Body of pancreas (tissue), 4 donors: ENCODE results near the gene AMH. TPM values are rescaled to one million over a fixed set of nuclear protein-coding genes. Genes with fewer than 3 reads are reported as not detected.

Experiments used
- ATAC-seq: fragments of 150-250 bp; one replicate; pipeline ENCODE4 v1.9.1; 2016
- DNase-seq, 4 donors: peaks; one replicate each; pipeline ENCODE4 v3.0.0-alpha.2; 2019
- H3K27ac ChIP-seq, 4 donors: fragments of 200-600 bp; sonication (generic); 1 replicate in 3 of 4; 2 replicates in 1 of 4; pipeline versions ENCODE4 v1.5.1 to v1.6.1; 2016 to 2019; ENCODE audit warnings: mild to moderate bottlenecking in 1 of 4, mixed read lengths in 1 of 4, moderate library complexity in 1 of 4
- H3K27me3 ChIP-seq, 2 donors: fragments of 200-600 bp; sonication (generic); one replicate each; pipeline ENCODE4 v1.6.0; 2016; ENCODE audit warnings: mild to moderate bottlenecking in 1 of 2
- H3K36me3 ChIP-seq, 2 donors: fragments of 200-600 bp; sonication (generic); replicated peaks in 1 of 2; 2 replicates each; pipeline ENCODE4 v1.5.1; 2016; ENCODE audit warnings: low read depth in 2 of 2; ENCODE audit not compliant: insufficient read depth in 1 of 2
- H3K4me1 ChIP-seq: fragments of 200-600 bp; sonication (generic); one replicate; pipeline ENCODE4 v1.6.0; 2016
- H3K4me3 ChIP-seq, 2 donors: fragments of 200-600 bp; sonication (generic); 1 replicate in 1 of 2; 2 replicates in 1 of 2; pipeline ENCODE4 v1.5.1; 2016 to 2019
- H3K9me3 ChIP-seq, 3 donors: fragments of 200-600 bp; sonication (generic); 1 replicate in 2 of 3; 2 replicates in 1 of 3; pipeline ENCODE4 v1.5.1; 2016
- POLR2A ChIP-seq, 3 donors: fragments of 450-650 bp; IDR thresholded peaks; one replicate each; pipeline ENCODE4 v1.6.1; 2016; ENCODE audit warnings: antibody characterized with exemption in 3 of 3, mild to moderate bottlenecking in 2 of 3
- WGBS, 2 donors: methylation state at CpG; one replicate each; pipeline ENCODE4 v1.1.5; 2017; 5-methylcytosine and 5-hydroxymethylcytosine counted together
- intact Hi-C: fragments of 100-400 bp; cut with DNase I; formaldehyde crosslinking; loops from one replicate; pipeline ENCODE4 v1.15.1; 2023
- total RNA-seq, 2 donors: library from RNA; depleted of rRNA; stranded (reverse); fragments of >200 nt; gene quantifications; one replicate each; pipeline ENCODE4 v1.1.0, GENCODE V29; 2016
- TF ChIP-seq, protein P1 (sequence below), 7 experiments: fragments of 450-650 bp in 4 of 7; fragments of 200-600 bp in 3 of 7; sonication (generic) in 3 of 7; IDR thresholded peaks; one replicate each; pipeline ENCODE4 v1.5.1; 2016 to 2019; ENCODE audit warnings: antibody characterized with exemption in 7 of 7

AMH gene
- total RNA-seq, 2 donors from 2014 or later = 0.99 to 11.7 TPM

GRCh38 chr19:2214251-2214650, 34.9 kb upstream of the AMH start:
- H3K9me3 ChIP-seq = no peaks in the 10 kb centered on the region
- no peak overlapping the region for H3K27ac ChIP-seq
- H3K4me1 ChIP-seq = no peaks in the 10 kb centered on the region
- no peak for TF ChIP-seq POLR2A (IDR thresholded peaks at IDR 0.05)
- TF ChIP-seq, protein P1, sequence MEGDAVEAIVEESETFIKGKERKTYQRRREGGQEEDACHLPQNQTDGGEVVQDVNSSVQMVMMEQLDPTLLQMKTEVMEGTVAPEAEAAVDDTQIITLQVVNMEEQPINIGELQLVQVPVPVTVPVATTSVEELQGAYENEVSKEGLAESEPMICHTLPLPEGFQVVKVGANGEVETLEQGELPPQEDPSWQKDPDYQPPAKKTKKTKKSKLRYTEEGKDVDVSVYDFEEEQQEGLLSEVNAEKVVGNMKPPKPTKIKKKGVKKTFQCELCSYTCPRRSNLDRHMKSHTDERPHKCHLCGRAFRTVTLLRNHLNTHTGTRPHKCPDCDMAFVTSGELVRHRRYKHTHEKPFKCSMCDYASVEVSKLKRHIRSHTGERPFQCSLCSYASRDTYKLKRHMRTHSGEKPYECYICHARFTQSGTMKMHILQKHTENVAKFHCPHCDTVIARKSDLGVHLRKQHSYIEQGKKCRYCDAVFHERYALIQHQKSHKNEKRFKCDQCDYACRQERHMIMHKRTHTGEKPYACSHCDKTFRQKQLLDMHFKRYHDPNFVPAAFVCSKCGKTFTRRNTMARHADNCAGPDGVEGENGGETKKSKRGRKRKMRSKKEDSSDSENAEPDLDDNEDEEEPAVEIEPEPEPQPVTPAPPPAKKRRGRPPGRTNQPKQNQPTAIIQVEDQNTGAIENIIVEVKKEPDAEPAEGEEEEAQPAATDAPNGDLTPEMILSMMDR (IDR thresholded peaks at IDR 0.05) = no peak
- 94 to 100% methylated on average over 5 to 17 of the region's 17 CpGs for WGBS, 2 donors
- intact Hi-C loops = no loop called here
- ATAC-seq = no peak
- H3K4me3 ChIP-seq = no peak overlapping the region
- DNase-seq = no peak
- H3K36me3 ChIP-seq = peaks cover 0 to 37% of the 10 kb centered on the region in 2 donors
- no peaks in the 10 kb centered on the region for H3K27me3 ChIP-seq

- no peak for DNase-seq
- no peak overlapping the region for H3K4me3 ChIP-seq
- H3K27me3 ChIP-seq = no peaks in the 10 kb centered on the region
- H3K9me3 ChIP-seq = no peaks in the 10 kb centered on the region
- H3K27ac ChIP-seq = no peak overlapping the region
- no peak for ATAC-seq
- intact Hi-C loops = no loop called here
- 84 to 90% methylated on average over 24 to 31 of the region's 31 CpGs for WGBS, 2 donors
- peaks cover 0 to 41% of the 10 kb centered on the region in 2 donors for H3K36me3 ChIP-seq
- H3K4me1 ChIP-seq = no peaks in the 10 kb centered on the region
- no peak for TF ChIP-seq POLR2A (IDR thresholded peaks at IDR 0.05)
- TF ChIP-seq, protein P1 (IDR thresholded peaks at IDR 0.05) = no peak
Measured at GRCh38 chr19:2215281-2215751, 33.8 kb upstream of the AMH start.

DNA sequence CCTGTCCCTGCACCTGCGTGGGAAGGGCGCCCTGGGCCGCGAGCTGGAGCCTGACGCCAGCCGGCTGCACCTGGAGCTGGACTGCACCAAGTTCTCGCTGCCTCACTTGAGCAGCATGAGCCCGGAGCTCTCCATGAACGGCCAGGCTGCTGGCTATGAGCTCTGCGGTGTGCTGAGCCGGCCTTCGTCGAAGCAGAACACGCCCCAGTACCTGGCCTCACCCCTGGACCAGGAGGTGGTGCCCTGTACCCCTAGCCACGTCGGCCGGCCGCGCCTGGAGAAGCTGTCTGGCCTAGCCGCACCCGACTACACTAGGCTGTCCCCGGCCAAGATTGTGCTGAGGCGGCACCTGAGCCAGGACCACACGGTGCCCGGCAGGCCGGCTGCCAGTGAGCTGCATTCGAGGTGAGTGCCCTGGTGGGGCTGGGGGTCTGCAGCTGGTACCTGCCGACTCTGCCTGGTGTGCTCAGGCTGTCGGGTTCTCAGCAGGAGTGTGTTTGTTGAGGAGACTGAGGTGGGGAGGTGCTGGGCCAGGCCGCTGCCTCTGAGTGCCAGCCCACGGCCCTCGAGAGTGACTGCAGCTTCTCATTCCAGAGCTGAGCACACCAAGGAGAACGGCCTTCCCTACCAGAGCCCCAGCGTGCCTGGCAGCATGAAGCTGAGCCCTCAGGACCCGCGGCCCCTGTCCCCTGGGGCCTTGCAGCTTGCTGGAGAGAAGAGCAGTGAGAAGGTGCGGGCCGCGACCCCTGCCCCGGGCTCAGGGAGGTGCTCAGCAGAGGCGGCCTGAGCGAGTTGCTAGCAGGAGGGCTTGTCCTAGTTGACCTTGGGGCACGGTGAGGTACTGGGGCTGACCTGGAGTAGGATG, 32.5 kb upstream of the AMH start:
- intact Hi-C loops = no loop called here
- 96% methylated on average over 42 of the region's 43 CpGs; no CpG with 5 or more reads in 1 of the 2 donors for WGBS, 2 donors

GRCh38 chr19:2217591-2217990, 31.5 kb upstream of the AMH start:
- no peak for TF ChIP-seq POLR2A (IDR thresholded peaks at IDR 0.05)
- TF ChIP-seq, protein P1 (IDR thresholded peaks at IDR 0.05) = no peak
- ATAC-seq (no peak), DNase-seq (no peak)
- peaks cover 0 to 30% of the 10 kb centered on the region in 2 donors for H3K36me3 ChIP-seq
- no peaks in the 10 kb centered on the region for H3K4me1 ChIP-seq
- no peak overlapping the region for H3K27ac ChIP-seq
- H3K27me3 ChIP-seq = no peaks in the 10 kb centered on the region
- H3K4me3 ChIP-seq = no peak overlapping the region
- intact Hi-C loops = no loop called here
- 98% methylated on average over 22 of the region's 22 CpGs; no CpG with 5 or more reads in 1 of the 2 donors for WGBS, 2 donors
- no peaks in the 10 kb centered on the region for H3K9me3 ChIP-seq

More for the DNA sequence above, 32.5 kb upstream of the AMH start:
- no peaks in the 10 kb centered on the region for H3K9me3 ChIP-seq
- ATAC-seq = no peak
- no peak overlapping the region for H3K27ac ChIP-seq
- no peaks in the 10 kb centered on the region for H3K27me3 ChIP-seq
- H3K4me3 ChIP-seq = no peak overlapping the region
- no peak for DNase-seq
- peaks cover 0 to 36% of the 10 kb centered on the region in 2 donors for H3K36me3 ChIP-seq
- no peak for TF ChIP-seq POLR2A (IDR thresholded peaks at IDR 0.05)
- TF ChIP-seq, protein P1 (IDR thresholded peaks at IDR 0.05) = no peak
- no peaks in the 10 kb centered on the region for H3K4me1 ChIP-seq
